Suprapubic skin (tissue), 3 donors: ENCODE data around the gene SLC25A15.

Experiments used
- EP300 ChIP-seq: sonication (generic); formaldehyde crosslinking; IDR thresholded peaks from one replicate; pipeline ENCODE4 v1.6.1; 2017; ENCODE audit warnings: antibody characterized with exemption
- POLR2A ChIP-seq, 2 donors: fragments of 450-650 bp; IDR thresholded peaks; one replicate each; pipeline ENCODE4 v1.6.1; 2017; ENCODE audit warnings: antibody characterized with exemption in 2 of 2, mild to moderate bottlenecking in 2 of 2, moderate library complexity in 2 of 2
- TF ChIP-seq, protein P1 (sequence below), 2 donors: fragments of 200-600 bp in 1 of 2; fragments of 450-650 bp in 1 of 2; sonication (generic) in 1 of 2; IDR thresholded peaks; one replicate each; pipeline ENCODE4 v1.5.1; 2016 to 2019; ENCODE audit warnings: antibody characterized with exemption in 2 of 2, mild to moderate bottlenecking in 1 of 2, moderate library complexity in 1 of 2

DNA sequence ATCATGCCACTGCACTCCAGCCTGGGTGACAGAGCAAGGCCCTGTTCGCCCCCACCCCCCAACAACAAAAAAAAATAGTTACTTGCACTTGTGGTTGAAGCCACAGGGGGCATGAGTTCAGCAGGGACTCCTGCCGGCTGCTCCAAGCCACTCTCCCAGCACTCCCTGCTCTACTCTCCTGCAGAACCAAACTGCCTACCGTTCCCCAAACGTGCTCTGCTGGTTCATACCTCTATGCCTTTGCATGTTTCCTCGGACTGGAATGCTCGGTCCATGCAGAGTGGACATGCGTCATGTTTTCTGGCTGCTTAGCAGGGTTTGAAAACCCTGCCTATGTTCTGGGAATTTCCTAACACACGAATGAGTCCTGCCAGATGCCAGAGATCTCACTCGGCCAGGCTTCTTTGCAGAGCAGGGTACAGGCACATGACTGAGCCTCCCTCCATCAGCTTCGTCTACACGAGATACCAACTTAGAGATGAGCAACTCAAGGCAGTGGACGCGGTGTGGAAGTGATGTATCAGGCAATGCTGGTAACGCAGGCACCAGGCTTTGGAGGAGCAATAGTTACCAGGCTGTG is 8.5 kb upstream of the SLC25A15 start:
- TF ChIP-seq, protein P1, sequence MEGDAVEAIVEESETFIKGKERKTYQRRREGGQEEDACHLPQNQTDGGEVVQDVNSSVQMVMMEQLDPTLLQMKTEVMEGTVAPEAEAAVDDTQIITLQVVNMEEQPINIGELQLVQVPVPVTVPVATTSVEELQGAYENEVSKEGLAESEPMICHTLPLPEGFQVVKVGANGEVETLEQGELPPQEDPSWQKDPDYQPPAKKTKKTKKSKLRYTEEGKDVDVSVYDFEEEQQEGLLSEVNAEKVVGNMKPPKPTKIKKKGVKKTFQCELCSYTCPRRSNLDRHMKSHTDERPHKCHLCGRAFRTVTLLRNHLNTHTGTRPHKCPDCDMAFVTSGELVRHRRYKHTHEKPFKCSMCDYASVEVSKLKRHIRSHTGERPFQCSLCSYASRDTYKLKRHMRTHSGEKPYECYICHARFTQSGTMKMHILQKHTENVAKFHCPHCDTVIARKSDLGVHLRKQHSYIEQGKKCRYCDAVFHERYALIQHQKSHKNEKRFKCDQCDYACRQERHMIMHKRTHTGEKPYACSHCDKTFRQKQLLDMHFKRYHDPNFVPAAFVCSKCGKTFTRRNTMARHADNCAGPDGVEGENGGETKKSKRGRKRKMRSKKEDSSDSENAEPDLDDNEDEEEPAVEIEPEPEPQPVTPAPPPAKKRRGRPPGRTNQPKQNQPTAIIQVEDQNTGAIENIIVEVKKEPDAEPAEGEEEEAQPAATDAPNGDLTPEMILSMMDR (IDR thresholded peaks at IDR 0.05): no peak
- TF ChIP-seq POLR2A (IDR thresholded peaks at IDR 0.05) (no peak), EP300 (no peak)
